HG03175 (cell line): ENCODE data around the gene C16orf96.

Experiments
- ATAC-seq: cut with Tn5 transposase; IDR thresholded peaks from one replicate; pipeline ENCODE4 v1.9.1; 2021; ENCODE audit warnings: mild to moderate bottlenecking, moderate library complexity; ENCODE audit not compliant: unreplicated experiment

Gene C16orf96

GRCh38 chr16:4599037-4599436, 42.9 kb downstream of the C16orf96 start:
- ATAC-seq = no peak

GRCh38 chr16:4599545-4599944, 43.4 kb downstream of the C16orf96 start:
- ATAC-seq = no peak

- ATAC-seq = no peak
Observed at GRCh38 chr16:4601036-4601863, 45.1 kb downstream of the C16orf96 start.

GRCh38 chr16:4601864-4602186, 45.7 kb downstream of the C16orf96 start:
- ATAC-seq = no peak

GRCh38 chr16:4602331-4602730, 46.2 kb downstream of the C16orf96 start:
- no peak for ATAC-seq

- ATAC-seq = no peak
Observed at GRCh38 chr16:4603624-4604170, 47.6 kb downstream of the C16orf96 start.

GRCh38 chr16:4604401-4604800, 48.3 kb downstream of the C16orf96 start:
- ATAC-seq = no peak

GRCh38 chr16:4606354-4606753, 50.2 kb downstream of the C16orf96 start:
- ATAC-seq = no peak

- no peak for ATAC-seq
Observed at GRCh38 chr16:4607841-4608703, 51.9 kb downstream of the C16orf96 start.

GRCh38 chr16:4608704-4608980, 52.5 kb downstream of the C16orf96 start:
- no peak for ATAC-seq

GRCh38 chr16:4609200-4610010, 53.3 kb downstream of the C16orf96 start:
- no peak for ATAC-seq

GRCh38 chr16:4610011-4611005, 54.2 kb downstream of the C16orf96 start:
- ATAC-seq = no peak

GRCh38 chr16:4611337-4612021, 55.3 kb downstream of the C16orf96 start:
- no peak for ATAC-seq

- no peak for ATAC-seq
Observed at GRCh38 chr16:4612474-4612931, 56.4 kb downstream of the C16orf96 start.

- ATAC-seq = no peak
Observed at GRCh38 chr16:4612977-4613635, 57.0 kb downstream of the C16orf96 start.

- no peak for ATAC-seq
Observed at GRCh38 chr16:4613636-4614570, 57.8 kb downstream of the C16orf96 start.

GRCh38 chr16:4614571-4615383, 58.6 kb downstream of the C16orf96 start, which contains the start of gene UBALD1:
Gene UBALD1 (minus strand): TSS chr16:4614888. CDS start chr16:4614797, 91 bp downstream.
- peak; percentile 53 for ATAC-seq
